Measurements from ENCODE around the gene SPDEF.

GRCh38 chr6:34493344-34493743 lies 62.8 kb downstream of the SPDEF start:
- TF ChIP-seq CTCF (IDR thresholded peaks at IDR 0.05; ENCODE audit: low read depth, low read length) (no peak), POLR2A (IDR thresholded peaks at IDR 0.05; ENCODE audit: extremely low read depth, insufficient read length) (no peak), MAX (IDR thresholded peaks at IDR 0.05; ENCODE audit: low read depth, low read length) (no peak)
